CD4-positive, alpha-beta T cell (primary cell): Measurements from ENCODE around the gene C12orf56. TPM values are rescaled to one million over a fixed set of nuclear protein-coding genes. Genes with fewer than 3 reads are reported as not detected.

Source experiments
- ATAC-seq: fragments of 200-7000 bp; cut with Tn5 transposase; one replicate; pipeline ENCODE4 v1.10.0; 2022; ENCODE audit warnings: mild to moderate bottlenecking; ENCODE audit not compliant: poor library complexity
- CTCF ChIA-PET: fragments of 350-600 bp; sonication (Branson Sonifier 250); formaldehyde crosslinking; loops from one replicate; lab custom pipeline; 2021; ENCODE audit warnings: antibody characterized with exemption, inconsistent platforms; lab: Charles Lee
- POLR2A ChIA-PET: fragments of 350-600 bp; sonication (Branson Sonifier 250); formaldehyde crosslinking; loops from one replicate; lab custom pipeline; 2021; ENCODE audit warnings: antibody characterized with exemption, inconsistent platforms; lab: Charles Lee
- DNase-seq, 14 experiments: peaks; one replicate each; pipeline ENCODE4 v3.0.0-alpha.2; 2013 to 2020; ENCODE audit warnings: mixed read lengths in 2 of 14
- H3K27ac ChIP-seq, 2 donors: one replicate each; pipeline versions ENCODE4 v1.5.1 to v1.7.0; 2013; ENCODE audit warnings: low read length in 2 of 2, low read depth in 1 of 2, mild to moderate bottlenecking in 1 of 2
- H3K27me3 ChIP-seq, 2 experiments: 1 replicate in 1 of 2; 2 replicates in 1 of 2; pipeline versions ENCODE4 v1.6.1 to v1.7.0; 2013; ENCODE audit warnings: low read length in 2 of 2, control low read depth in 1 of 2, mild to moderate bottlenecking in 1 of 2, moderate library complexity in 1 of 2; ENCODE audit not compliant: insufficient read depth in 2 of 2, control insufficient read depth in 1 of 2
- H3K36me3 ChIP-seq: one replicate; pipeline ENCODE4 v1.6.1; 2013; ENCODE audit warnings: low read length, control low read depth; ENCODE audit not compliant: insufficient read depth
- H3K4me1 ChIP-seq: one replicate; pipeline ENCODE4 v1.6.1; 2013; ENCODE audit warnings: low read length, control low read depth; ENCODE audit not compliant: insufficient read depth
- H3K4me3 ChIP-seq: one replicate; pipeline ENCODE4 v1.5.1; 2013; ENCODE audit warnings: mild to moderate bottlenecking, low read length, moderate library complexity
- H3K9me3 ChIP-seq, 2 experiments: 1 replicate in 1 of 2; 2 replicates in 1 of 2; pipeline versions ENCODE4 v1.6.1 to v1.7.0; 2013; ENCODE audit warnings: low read length in 2 of 2, mild to moderate bottlenecking in 2 of 2, control low read depth in 1 of 2, moderate library complexity in 1 of 2; ENCODE audit not compliant: control insufficient read depth in 1 of 2, insufficient read depth in 1 of 2
- H3K27ac Mint-ChIP-seq: one replicate; pipeline ENCODE4 v1.8.0; 2020; ENCODE audit warnings: mixed read lengths
- H3K27me3 Mint-ChIP-seq: one replicate; pipeline ENCODE4 v1.8.0; 2021; ENCODE audit warnings: mixed read lengths
- H3K36me3 Mint-ChIP-seq: one replicate; pipeline ENCODE4 v1.8.0; 2021; ENCODE audit warnings: low read depth, mixed read lengths
- H3K4me1 Mint-ChIP-seq: one replicate; pipeline ENCODE4 v1.8.0; 2021; ENCODE audit warnings: low read depth, mixed read lengths
- H3K4me3 Mint-ChIP-seq: one replicate; pipeline ENCODE4 v1.8.0; 2020; ENCODE audit warnings: mild to moderate bottlenecking, mixed read lengths
- H3K9me3 Mint-ChIP-seq: one replicate; pipeline ENCODE4 v1.8.0; 2020; ENCODE audit warnings: mixed read lengths
- intact Hi-C, 2 experiments: fragments of 100-400 bp; cut with DNase I in 1 of 2; cut with micrococcal nuclease in 1 of 2; formaldehyde crosslinking; loops; one replicate each; pipeline versions ENCODE4 v1.15.1 to v1.9.0; 2023 to 2025; cut with DNase I, micrococcal nuclease
- total RNA-seq, 174 experiments: library from RNA in 2 of 174; stranded (reverse) in 2 of 174; gene quantifications; one replicate each; pipeline ENCODE4 v1.2.3 and lab custom pipeline; 2021 to 2026
- TF ChIP-seq, protein P1 (sequence below): fragments of 200-600 bp; IDR thresholded peaks from one replicate; pipeline ENCODE4 v1.8.0; 2022; ENCODE audit warnings: antibody characterized with exemption, mild to moderate bottlenecking

The C12orf56 gene
- total RNA-seq, 2 experiments from 2014 or later = 0.08 to 0.17 TPM

DNA sequence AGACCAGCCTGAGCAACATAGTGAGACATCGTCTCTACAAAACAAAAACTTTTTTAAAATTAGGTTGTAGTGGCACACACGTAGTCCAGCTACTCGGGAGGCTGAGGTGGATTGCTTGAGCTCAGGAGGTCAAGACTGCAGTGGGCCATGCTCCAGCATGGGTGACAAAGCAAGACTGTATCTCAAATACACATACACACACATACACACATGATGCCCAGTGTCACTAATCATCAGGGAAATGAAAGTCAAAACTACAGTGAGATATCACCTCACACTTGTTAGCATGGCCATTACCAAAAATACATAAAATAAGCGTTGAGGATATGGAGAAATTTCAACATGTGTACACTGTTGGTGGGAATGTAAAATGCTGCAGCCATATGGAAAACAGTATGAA, 135.3 kb downstream of the C12orf56 start:
- intact Hi-C loops = loop anchor here (2.0 to 5.0 kb wide), 4 partner anchors 578 to 1154 kb away; partner anchors contain the start of gene DPY19L2 (in 1 of the 2)
- Histone ChIP-seq H3K36me3 (no peaks in the 10 kb centered on the region), H3K4me3 (no peak overlapping the region), H3K27me3 (no peaks in the 10 kb centered on the region), H3K4me1 (no peaks in the 10 kb centered on the region), H3K9me3 (no peaks in the 10 kb centered on the region), H3K27ac (no peak overlapping the region)
- Mint-ChIP-seq H3K27me3 (peaks cover 8% of the 10 kb centered on the region), H3K4me3 (no peak overlapping the region), H3K27ac (no peak overlapping the region), H3K4me1 (no peaks in the 10 kb centered on the region), H3K9me3 (no peaks in the 10 kb centered on the region), H3K36me3 (no peaks in the 10 kb centered on the region)
- ATAC-seq = no peak
- TF ChIP-seq, protein P1, sequence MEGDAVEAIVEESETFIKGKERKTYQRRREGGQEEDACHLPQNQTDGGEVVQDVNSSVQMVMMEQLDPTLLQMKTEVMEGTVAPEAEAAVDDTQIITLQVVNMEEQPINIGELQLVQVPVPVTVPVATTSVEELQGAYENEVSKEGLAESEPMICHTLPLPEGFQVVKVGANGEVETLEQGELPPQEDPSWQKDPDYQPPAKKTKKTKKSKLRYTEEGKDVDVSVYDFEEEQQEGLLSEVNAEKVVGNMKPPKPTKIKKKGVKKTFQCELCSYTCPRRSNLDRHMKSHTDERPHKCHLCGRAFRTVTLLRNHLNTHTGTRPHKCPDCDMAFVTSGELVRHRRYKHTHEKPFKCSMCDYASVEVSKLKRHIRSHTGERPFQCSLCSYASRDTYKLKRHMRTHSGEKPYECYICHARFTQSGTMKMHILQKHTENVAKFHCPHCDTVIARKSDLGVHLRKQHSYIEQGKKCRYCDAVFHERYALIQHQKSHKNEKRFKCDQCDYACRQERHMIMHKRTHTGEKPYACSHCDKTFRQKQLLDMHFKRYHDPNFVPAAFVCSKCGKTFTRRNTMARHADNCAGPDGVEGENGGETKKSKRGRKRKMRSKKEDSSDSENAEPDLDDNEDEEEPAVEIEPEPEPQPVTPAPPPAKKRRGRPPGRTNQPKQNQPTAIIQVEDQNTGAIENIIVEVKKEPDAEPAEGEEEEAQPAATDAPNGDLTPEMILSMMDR = no peak
- CTCF ChIA-PET = no interaction called here
- POLR2A ChIA-PET = no interaction called here
- DNase-seq = no peak

DNA sequence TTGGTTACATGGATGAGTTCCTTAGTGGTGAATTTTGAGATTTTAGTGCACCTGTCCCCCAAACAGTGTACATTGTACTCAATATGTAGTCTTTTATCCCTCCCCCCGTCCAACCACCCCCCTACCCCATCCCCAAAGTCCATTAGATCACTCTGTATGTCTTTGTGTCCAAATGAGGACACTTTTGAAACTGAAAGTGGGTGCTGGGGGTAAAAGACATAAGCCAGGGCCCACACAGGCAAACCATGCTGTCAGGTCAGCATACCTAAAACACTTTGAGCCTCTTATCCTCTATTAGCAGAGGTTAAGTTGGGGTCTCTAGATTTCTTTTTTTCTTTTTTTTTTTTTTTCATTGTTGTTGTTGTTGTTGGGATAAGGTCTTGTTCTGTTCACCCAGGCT, 137.2 kb downstream of the C12orf56 start:
- Histone ChIP-seq H3K4me1 (no peaks in the 10 kb centered on the region), H3K36me3 (no peaks in the 10 kb centered on the region), H3K27ac (no peak overlapping the region), H3K9me3 (no peaks in the 10 kb centered on the region), H3K4me3 (no peak overlapping the region), H3K27me3 (no peaks in the 10 kb centered on the region)
- ChIA-PET POLR2A (no interaction called here), CTCF (no interaction called here)
- TF ChIP-seq, protein P1 = no peak
- intact Hi-C loops = no loop called here
- Mint-ChIP-seq H3K27ac (no peak overlapping the region), H3K4me3 (no peak overlapping the region), H3K36me3 (no peaks in the 10 kb centered on the region), H3K9me3 (no peaks in the 10 kb centered on the region), H3K27me3 (peaks cover 8% of the 10 kb centered on the region), H3K4me1 (no peaks in the 10 kb centered on the region)
- ATAC-seq = no peak
- DNase-seq = no peak

DNA sequence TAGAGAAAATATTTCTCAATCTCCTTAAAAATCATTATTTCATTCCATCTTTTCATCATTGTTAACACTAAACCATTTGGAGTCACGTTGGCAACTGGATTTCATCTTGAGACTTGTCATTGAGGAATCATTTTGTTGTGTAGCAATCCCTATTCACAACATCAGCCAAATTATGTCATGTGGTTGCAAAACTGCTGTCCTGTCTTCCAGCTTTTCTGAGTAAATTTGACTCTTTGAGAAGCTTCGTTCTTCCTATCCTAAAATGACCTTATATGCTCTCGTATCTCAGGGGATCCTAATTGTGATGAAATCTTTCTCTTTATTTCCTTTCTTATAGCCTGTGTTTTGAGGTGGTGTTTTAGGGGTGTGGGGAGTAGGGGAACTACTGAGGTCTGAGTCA, 137.9 kb downstream of the C12orf56 start:
- TF ChIP-seq, protein P1 = no peak
- DNase-seq (peak in 2 of 14 experiments; percentile 3 to 14), ATAC-seq (no peak)
- POLR2A ChIA-PET = no interaction called here
- no peak overlapping the region for H3K4me3 Mint-ChIP-seq
- Histone ChIP-seq H3K4me1 (no peaks in the 10 kb centered on the region), H3K27ac (no peak overlapping the region), H3K27me3 (no peaks in the 10 kb centered on the region), H3K36me3 (no peaks in the 10 kb centered on the region), H3K4me3 (no peak overlapping the region), H3K9me3 (no peaks in the 10 kb centered on the region)
- peaks cover 8% of the 10 kb centered on the region for H3K27me3 Mint-ChIP-seq
- CTCF ChIA-PET = no interaction called here
- no peak overlapping the region for H3K27ac Mint-ChIP-seq
- H3K4me1 Mint-ChIP-seq = no peaks in the 10 kb centered on the region
- intact Hi-C loops = no loop called here
- no peaks in the 10 kb centered on the region for H3K9me3 Mint-ChIP-seq
- no peaks in the 10 kb centered on the region for H3K36me3 Mint-ChIP-seq
